Karpas-422 (cell line): ENCODE measurements around the gene GMPS. TPM values are rescaled to one million over a fixed set of nuclear protein-coding genes. Genes with fewer than 3 reads are reported as not detected.

Experiments used
- DNase-seq: peaks from one replicate; pipeline ENCODE4 v3.0.0-alpha.2; 2015
- H2AFZ ChIP-seq: fragments of 200-600 bp; sonication (generic); 2 replicates; pipeline ENCODE4 v1.6.1; 2014; ENCODE audit warnings: antibody characterized with exemption, low read length, mixed read lengths
- H3K27ac ChIP-seq: fragments of 200-600 bp; sonication (generic); 2 replicates; pipeline ENCODE4 v1.5.1; 2014; ENCODE audit warnings: mild to moderate bottlenecking, low read length, moderate library complexity
- H3K27me3 ChIP-seq: fragments of 200-600 bp; sonication (generic); 2 replicates; pipeline ENCODE4 v1.6.1; 2014; ENCODE audit warnings: low read length, mixed read lengths
- H3K36me3 ChIP-seq: fragments of 200-600 bp; sonication (generic); 2 replicates; pipeline ENCODE4 v1.6.1; 2014; ENCODE audit warnings: low read length, mixed read lengths; ENCODE audit not compliant: insufficient read depth
- H3K4me1 ChIP-seq: fragments of 200-600 bp; sonication (generic); 2 replicates; pipeline ENCODE4 v1.6.1; 2014; ENCODE audit warnings: mild to moderate bottlenecking, low read length, mixed read lengths
- H3K4me2 ChIP-seq: fragments of 200-600 bp; sonication (generic); 2 replicates; pipeline ENCODE4 v1.6.1; 2014; ENCODE audit warnings: low read length, low read depth, mild to moderate bottlenecking; ENCODE audit not compliant: poor library complexity, severe bottlenecking
- H3K4me3 ChIP-seq: fragments of 200-600 bp; sonication (generic); 2 replicates; pipeline ENCODE4 v1.5.1; 2014; ENCODE audit warnings: mild to moderate bottlenecking, antibody characterized with exemption, low read length, mixed read lengths
- H3K79me2 ChIP-seq: fragments of 200-600 bp; sonication (generic); 2 replicates; pipeline ENCODE4 v1.6.1; 2014; ENCODE audit warnings: mild to moderate bottlenecking, low read length, mixed read lengths
- H3K9ac ChIP-seq: fragments of 200-600 bp; sonication (generic); 2 replicates; pipeline ENCODE4 v1.6.0; 2014; ENCODE audit warnings: low read length
- H3K9me2 ChIP-seq: fragments of 200-600 bp; sonication (generic), shearing (Covaris generic); replicated peaks from 2 replicates; pipeline ENCODE4 v1.6.0; 2014; ENCODE audit warnings: mild to moderate bottlenecking, low read length, moderate library complexity; ENCODE audit not compliant: insufficient read depth
- H3K9me3 ChIP-seq: fragments of 300-700, 200-600 bp; sonication (generic); 2 replicates; pipeline ENCODE4 v1.6.1; 2014; ENCODE audit warnings: low read length, mixed read lengths
- H4K20me1 ChIP-seq: fragments of 200-600 bp; sonication (generic); 2 replicates; pipeline ENCODE4 v1.6.1; 2014; ENCODE audit warnings: mild to moderate bottlenecking, antibody characterized with exemption, low read length, low read depth; ENCODE audit not compliant: insufficient read depth
- total RNA-seq: library from RNA; depleted of rRNA; stranded (reverse); fragments of >200 nt; shearing (Covaris generic); gene quantifications from 2 replicates; pipeline ENCODE4 v1.2.3, GENCODE V29; 2014; ENCODE audit warnings: low replicate concordance

The GMPS gene
- total RNA-seq, 1 experiment from 2014 or later, result 83.1 TPM

DNA sequence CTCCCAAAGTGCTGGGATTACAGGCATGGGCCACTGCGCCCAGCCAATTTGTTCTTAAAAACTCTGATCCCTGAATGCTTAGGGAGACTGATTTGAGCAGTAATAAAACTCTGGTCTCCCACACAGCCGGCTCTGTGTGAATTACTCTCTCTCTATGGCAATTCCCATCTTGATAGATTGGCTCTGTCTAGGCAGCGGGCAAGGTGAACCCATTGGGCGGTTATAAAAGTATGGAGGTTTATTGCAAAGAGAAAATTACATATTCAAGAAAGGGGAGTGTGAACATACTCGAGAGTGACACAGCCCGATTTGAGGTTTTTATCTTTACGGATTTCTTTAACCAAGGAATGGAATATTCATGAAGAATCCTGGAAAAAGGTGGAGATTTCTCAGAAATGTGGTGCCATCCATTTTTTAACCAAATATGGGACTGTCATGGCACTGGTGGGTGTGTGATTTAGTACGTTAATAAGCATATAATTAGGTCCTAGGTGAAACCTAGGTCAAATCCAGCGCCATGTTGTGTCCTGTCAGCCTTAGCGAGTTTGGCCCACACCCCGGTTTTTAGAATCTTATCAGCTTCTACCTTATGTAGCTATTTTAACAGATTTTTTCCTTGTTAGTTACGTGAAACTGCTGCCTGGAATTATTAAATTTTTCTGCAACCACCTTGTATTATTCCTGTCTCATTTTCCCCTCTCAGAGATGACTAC is 7.2 kb upstream of the GMPS start:
- no peak overlapping the region for H2AFZ ChIP-seq
- peaks cover 4% of the 10 kb centered on the region; the same call in 1 of the 2 replicates for H3K9me3 ChIP-seq
- no peaks in the 10 kb centered on the region for H3K27me3 ChIP-seq
- no peaks in the 10 kb centered on the region for H3K79me2 ChIP-seq
- no peak overlapping the region for H3K4me3 ChIP-seq
- 0 out of 2 replicates have a peak, but pooled peaks cover 3% of the 10 kb centered on the region for H3K4me1 ChIP-seq
- no peaks in the 10 kb centered on the region for H3K36me3 ChIP-seq
- DNase-seq, result no peak
- no peak overlapping the region for H3K4me2 ChIP-seq
- H3K9me2 ChIP-seq, result no peaks in the 10 kb centered on the region
- H3K27ac ChIP-seq, result no peak overlapping the region
- H4K20me1 ChIP-seq, result no peaks in the 10 kb centered on the region
- H3K9ac ChIP-seq, result no peak overlapping the region

DNA sequence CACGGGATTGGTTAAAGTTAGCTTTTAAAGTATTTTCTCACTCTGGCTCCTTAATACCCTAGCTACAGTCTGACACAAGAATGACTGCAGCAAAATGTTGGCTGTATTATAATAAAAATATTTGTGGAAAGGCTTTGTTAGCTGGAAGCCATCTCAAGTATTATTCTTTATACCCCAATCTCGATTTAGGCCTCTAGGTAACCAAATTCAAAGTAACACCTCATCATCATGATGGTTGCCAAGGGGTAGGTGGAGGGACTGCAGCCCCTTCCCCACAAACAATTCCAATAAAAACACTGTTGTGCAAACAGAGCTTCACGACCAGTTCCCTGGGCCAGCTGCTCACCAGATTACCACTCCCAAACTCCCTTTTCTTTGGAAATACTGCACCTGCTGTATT is 759 bp upstream of the GMPS start:
- Histone ChIP-seq H3K4me3 (peak overlapping the region; percentile 99), H3K27ac (peak overlapping the region; percentile 59)

DNA sequence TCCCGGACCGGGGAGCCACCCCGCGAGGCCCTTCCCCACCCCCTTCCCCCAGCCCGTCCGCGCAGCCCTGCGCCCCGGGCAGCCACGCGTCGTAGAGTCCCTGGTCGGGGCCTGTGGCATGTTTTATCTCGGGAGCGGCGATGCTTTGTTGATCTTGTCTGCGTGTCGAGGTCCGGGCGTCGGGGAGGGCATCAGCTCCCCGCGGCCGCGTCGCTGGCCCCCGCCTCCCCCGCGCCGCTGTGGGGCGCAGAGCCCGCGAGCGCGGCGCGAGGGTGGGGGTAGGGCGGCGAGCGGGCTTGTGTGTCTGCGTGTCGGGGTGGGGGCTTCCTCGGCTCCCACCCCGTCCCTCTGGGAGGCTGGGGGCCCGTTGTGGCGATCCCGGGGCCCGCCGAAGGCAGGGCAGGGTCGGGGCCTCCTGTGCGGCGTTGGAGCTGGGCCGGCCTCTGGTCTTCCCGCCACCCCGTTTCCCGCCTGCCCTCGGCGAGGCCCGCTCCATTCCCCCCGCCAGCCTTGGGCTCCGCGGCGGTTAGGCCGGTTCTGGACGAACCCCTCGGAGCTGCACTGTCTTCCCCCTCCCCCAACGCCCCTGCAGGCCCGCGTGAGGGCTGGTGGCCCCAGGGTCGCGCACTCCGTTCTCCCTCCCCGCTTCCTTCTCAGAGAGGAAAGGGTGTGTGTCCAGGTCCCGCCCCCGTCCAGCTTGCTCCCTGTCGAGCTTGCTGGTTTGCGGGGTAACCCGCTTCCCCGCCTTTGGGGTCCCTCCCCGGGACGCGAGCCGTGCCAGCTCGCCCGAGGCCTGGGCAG is 695 bp downstream of the GMPS start:
- peak overlapping the region; percentile 7; the same call in 1 of the 2 replicates for H2AFZ ChIP-seq
- H3K9me2 ChIP-seq, result no peaks in the 10 kb centered on the region
- peak overlapping the region; percentile 99 for H3K4me3 ChIP-seq
- peaks cover 26% of the 10 kb centered on the region for H4K20me1 ChIP-seq
- H3K27ac ChIP-seq, result peak overlapping the region; percentile 82
- no peaks in the 10 kb centered on the region for H3K27me3 ChIP-seq
- peak; percentile 82 for DNase-seq
- H3K36me3 ChIP-seq, result 0 out of 2 replicates have a peak, but pooled peaks cover 5% of the 10 kb centered on the region
- peak overlapping the region; percentile 100 for H3K9ac ChIP-seq
- peaks cover 46% of the 10 kb centered on the region for H3K4me1 ChIP-seq
- peaks cover 57% of the 10 kb centered on the region for H3K79me2 ChIP-seq
- H3K9me3 ChIP-seq, result no peaks in the 10 kb centered on the region
- peak overlapping the region; percentile 84 for H3K4me2 ChIP-seq

More for the DNA sequence above, 759 bp upstream of the GMPS start:
- Histone ChIP-seq H3K4me1 (peaks cover 32% of the 10 kb centered on the region), H3K36me3 (0 out of 2 replicates have a peak, but pooled peaks cover 5% of the 10 kb centered on the region), H3K9me2 (no peaks in the 10 kb centered on the region), H3K4me2 (peak overlapping the region; percentile 91), H3K27me3 (no peaks in the 10 kb centered on the region), H3K79me2 (peaks cover 42% of the 10 kb centered on the region), H3K9ac (peak overlapping the region; percentile 76), H2AFZ (peak overlapping the region; percentile 92), H3K9me3 (no peaks in the 10 kb centered on the region), H4K20me1 (peaks cover 24% of the 10 kb centered on the region)
- DNase-seq, result peak; percentile 54

DNA sequence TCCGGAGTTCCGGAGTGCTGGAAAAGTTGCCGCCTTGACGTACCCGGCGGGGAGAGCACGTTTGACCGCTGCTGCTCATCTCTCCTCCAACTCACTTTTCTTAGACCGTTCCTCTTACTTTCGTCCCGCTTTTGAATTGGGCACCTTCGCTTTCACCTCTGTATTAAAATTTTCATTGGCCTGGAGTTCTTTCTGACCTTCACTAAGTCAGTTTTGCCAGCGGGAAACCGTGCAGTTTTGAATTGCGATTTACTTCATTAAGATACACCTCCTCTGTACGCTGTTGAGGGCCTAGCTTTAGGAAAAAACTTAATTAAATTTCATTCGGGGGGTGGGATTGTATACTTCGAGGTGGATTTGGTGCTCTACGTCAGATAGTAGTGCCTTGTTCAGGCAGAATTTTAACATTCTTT is 1.3 kb downstream of the GMPS start:
- H3K36me3 ChIP-seq, result 0 out of 2 replicates have a peak, but pooled peaks cover 5% of the 10 kb centered on the region
- no peaks in the 10 kb centered on the region for H3K27me3 ChIP-seq
- H3K4me1 ChIP-seq, result peaks cover 51% of the 10 kb centered on the region
- peaks cover 29% of the 10 kb centered on the region for H4K20me1 ChIP-seq
- H3K4me3 ChIP-seq, result peak overlapping the region; percentile 99
- H3K4me2 ChIP-seq, result peak overlapping the region; percentile 84
- H3K27ac ChIP-seq, result peak overlapping the region; percentile 82
- peak overlapping the region; percentile 100 for H3K9ac ChIP-seq
- no peak for DNase-seq
- no peaks in the 10 kb centered on the region for H3K9me3 ChIP-seq
- no peaks in the 10 kb centered on the region for H3K9me2 ChIP-seq
- peaks cover 63% of the 10 kb centered on the region for H3K79me2 ChIP-seq
- no peak overlapping the region for H2AFZ ChIP-seq

DNA sequence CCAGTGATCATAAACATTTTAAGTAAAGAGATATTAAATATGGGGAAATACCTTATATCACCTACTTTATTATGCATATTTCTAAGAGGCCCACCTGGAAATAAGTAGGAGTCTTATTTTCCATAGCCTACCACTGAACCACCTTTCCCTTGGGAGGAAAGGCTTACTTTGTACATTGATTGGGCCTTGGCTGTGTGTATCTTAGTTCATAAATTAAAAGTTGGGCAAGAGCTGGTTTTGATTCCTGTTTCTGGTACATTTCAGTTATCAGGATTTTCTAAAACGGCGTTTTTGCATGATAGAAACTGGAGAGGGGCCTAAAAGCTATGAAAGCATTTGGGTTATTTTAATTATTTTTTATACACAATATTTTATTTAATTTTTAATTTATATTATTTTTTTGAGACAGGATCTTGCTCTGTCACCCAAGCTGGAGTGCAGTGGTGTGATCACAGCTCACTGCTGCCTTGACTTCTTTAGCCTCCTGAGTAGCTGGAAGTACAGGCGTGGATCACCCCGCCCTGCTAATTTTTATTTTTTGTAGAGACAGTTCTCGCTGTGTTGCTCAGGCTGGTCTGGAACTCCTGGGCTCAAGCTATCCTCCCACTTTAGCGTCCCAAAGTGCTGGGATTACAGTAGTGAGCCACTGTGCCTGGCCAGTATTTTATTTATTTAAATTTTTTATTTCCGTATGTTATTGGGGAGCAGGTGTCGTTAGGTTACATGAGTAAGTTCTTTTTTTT is 2.6 kb downstream of the GMPS start:
- Histone ChIP-seq H3K79me2 (peaks cover 76% of the 10 kb centered on the region), H3K4me1 (peaks cover 63% of the 10 kb centered on the region), H3K9ac (peak overlapping the region; percentile 100), H3K4me2 (peak overlapping the region; percentile 84), H3K36me3 (0 out of 2 replicates have a peak, but pooled peaks cover 5% of the 10 kb centered on the region), H3K4me3 (peak overlapping the region; percentile 99), H4K20me1 (peaks cover 29% of the 10 kb centered on the region), H3K9me2 (no peaks in the 10 kb centered on the region), H3K27me3 (no peaks in the 10 kb centered on the region), H3K9me3 (no peaks in the 10 kb centered on the region), H2AFZ (no peak overlapping the region), H3K27ac (peak overlapping the region; percentile 82)
- DNase-seq, result peak; percentile 72

DNA sequence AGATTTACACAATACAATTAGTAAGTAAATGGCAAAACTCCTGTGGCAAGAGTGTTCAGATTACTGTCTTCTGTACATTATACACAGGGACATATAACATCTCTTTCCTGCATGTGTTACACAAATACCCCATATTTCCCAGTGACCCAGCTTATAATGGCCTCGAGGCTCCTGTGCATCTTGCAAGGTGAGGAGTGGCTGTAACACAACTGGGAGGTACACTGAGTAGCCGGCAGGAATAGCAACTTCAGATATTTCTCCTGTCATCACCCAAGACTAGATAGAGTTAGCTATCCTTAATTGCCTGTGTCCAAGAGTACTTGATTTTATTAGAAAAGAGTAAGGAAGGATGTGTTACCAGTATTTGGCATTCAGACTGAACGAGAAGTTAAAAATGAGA is 5.6 kb downstream of the GMPS start:
- H3K4me1 ChIP-seq, result peaks cover 83% of the 10 kb centered on the region
- 0 out of 2 replicates have a peak, but pooled peaks cover 5% of the 10 kb centered on the region for H3K36me3 ChIP-seq
- no peaks in the 10 kb centered on the region for H3K9me3 ChIP-seq
- H2AFZ ChIP-seq, result no peak overlapping the region
- H3K79me2 ChIP-seq, result peaks cover 100% of the 10 kb centered on the region
- no peaks in the 10 kb centered on the region for H3K9me2 ChIP-seq
- no peak overlapping the region for H3K4me2 ChIP-seq
- peaks cover 42% of the 10 kb centered on the region for H4K20me1 ChIP-seq
- no peak for DNase-seq
- H3K9ac ChIP-seq, result no peak overlapping the region
- no peak overlapping the region for H3K27ac ChIP-seq
- no peaks in the 10 kb centered on the region for H3K27me3 ChIP-seq
- no peak overlapping the region for H3K4me3 ChIP-seq

DNA sequence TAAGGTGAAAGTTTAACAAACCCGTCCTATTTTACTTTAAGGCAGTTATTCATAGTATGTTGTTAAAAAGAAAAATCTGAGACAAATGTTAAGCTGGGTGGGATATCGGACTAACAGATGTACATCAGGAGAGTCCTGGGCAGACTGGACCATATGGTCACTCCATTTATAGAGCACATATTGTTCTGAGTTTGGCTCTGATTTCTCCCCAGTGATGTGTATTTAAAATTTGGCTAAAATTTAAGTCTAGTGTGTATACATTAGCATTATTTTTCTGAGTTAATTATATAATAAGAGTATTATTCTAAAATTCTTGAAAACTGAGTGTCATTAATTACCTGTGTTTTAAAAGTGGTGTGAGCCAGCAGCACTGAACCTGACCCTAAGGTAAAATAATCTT is 6.1 kb downstream of the GMPS start:
- Histone ChIP-seq H3K4me2 (no peak overlapping the region), H3K27ac (no peak overlapping the region), H3K27me3 (no peaks in the 10 kb centered on the region), H3K9me3 (no peaks in the 10 kb centered on the region), H3K9me2 (no peaks in the 10 kb centered on the region), H3K4me3 (no peak overlapping the region), H3K36me3 (0 out of 2 replicates have a peak, but pooled peaks cover 5% of the 10 kb centered on the region), H3K4me1 (peaks cover 88% of the 10 kb centered on the region), H3K9ac (no peak overlapping the region), H4K20me1 (peaks cover 40% of the 10 kb centered on the region), H2AFZ (no peak overlapping the region), H3K79me2 (peaks cover 100% of the 10 kb centered on the region)
- no peak for DNase-seq
